Stimulated activated CD8-positive, alpha-beta memory T cell treated with anti-CD3 and anti-CD28 coated beads, Interleukin-15, amount 100 ng/mL, for 4 hours (primary cell): ENCODE data around the gene SLC5A4.

Source experiments
- DNase-seq, 2 donors: peaks; one replicate each; pipeline ENCODE4 v3.0.0-alpha.2; 2020; ENCODE audit warnings: low read depth in 2 of 2

The SLC5A4 gene

DNA sequence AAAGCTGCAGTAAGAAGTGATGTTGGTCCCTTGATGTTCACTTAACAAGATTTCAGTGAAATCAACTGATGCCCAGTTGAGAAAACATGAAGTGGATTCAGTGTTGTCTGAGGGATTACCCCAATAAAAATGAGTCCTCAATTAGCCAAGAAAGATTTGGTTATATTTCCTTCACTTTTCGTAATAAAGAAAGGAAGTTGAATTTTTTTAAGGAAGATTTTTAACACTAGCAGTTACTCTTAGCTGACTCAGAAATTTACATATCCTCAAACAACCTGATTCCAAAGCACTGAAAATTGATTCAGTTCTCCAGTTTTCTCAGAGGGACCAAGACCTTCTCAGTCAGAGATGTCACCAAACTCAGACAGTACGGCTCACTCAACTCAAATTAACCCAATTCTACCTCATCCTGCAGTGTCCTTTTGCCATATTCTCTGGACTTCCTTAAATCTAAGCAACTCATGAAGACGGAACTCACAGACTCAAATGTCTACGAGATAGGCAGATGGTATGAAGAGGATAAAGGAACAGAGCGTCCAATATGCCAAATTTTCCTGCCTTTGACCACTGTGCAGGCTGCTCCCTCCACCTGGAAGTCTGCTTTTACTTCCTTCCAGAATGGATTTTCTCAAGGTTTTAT, 22.8 kb downstream of the SLC5A4 start:
- no peak for DNase-seq

DNA sequence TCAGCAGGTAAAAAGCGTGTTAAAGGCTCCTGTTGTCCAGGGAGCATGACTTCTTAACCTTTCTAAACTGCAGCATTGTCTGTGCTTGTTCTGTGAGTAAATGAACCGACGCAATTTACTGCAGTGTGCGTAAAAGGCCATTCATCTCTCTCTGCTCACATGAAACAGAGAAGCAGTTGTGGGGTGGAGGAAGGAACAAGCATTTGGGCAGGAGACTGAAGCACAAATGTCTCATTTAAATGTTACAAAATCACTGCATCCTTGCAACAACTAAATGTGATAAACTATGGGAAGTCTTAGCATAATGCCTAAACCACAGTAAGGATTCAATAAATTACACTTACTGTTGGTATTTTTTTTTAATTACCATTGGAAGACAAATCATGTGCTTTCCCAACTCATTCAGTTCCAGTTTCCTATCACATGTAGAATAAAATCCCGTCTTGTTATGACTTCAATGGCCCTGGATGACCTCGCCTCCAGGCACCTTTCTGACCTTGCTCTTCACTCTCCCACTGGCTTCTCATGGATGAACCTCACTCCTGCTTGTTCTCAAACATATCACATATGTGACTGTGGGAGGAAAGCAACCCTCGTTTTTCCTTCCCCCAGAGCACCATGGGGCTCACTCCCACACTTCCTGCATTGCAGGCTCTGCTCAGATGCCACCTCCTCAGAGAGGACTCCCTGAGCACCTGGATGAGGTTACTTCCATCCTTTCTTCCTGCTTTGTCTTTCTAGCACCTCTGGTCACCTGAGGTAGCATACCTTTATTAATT, 28.6 kb downstream of the SLC5A4 start:
- DNase-seq, result no peak

DNA sequence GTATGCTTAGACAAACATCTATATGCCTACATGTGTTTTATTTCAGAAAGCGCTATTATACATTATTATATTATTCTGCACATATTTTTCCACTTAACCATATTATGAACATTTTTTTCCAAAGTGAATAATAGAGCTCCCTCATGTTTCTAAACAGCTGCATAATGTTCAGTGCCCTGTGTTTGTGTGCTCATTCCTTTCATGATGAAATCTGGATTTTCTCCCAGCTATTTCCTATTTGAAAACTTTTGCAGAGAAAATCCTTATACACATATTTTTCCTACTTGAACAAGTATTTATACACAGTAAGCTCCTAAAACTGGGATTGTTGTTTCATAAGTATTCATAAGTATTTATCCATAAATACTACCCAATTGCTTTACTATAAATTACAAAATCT, 32.2 kb downstream of the SLC5A4 start:
- no peak for DNase-seq

DNA sequence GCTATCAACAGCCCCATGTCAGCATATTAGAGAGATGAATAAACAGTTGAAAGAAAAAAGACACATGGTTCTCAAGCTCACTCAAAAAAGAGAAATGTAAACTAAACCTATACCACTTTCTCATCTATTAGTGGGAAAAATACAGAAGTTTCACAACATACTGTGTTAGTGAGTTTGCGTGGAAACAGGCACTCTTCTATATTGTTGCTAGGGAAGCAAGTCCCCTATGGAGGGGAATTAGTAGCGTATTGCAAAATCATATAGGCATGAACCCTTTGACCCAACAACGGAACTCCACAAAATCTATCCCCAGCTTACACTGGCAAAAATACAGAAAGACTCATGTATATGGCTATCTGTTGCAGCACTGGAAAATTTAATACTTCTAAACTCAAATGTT, 36.1 kb downstream of the SLC5A4 start:
- no peak for DNase-seq

DNA sequence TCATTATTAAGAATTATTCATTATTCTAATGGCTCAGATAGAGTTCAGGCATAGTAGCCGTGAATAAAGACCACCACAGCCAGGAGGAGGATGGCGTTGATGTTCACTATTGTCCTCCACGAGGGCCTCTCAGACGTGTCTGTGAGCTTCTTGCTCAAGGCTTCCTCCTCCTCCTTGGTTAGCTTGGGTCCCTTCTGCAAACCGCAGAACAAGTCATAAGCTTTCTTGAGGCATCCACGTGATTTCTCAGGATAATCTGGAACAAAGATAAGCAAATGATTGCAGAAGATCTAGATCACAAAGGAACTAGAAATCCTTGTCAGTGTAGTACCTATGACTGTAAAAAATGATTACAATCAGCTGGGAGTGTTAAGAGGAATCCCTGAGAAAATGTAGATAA, 36.7 kb downstream of the SLC5A4 start:
- DNase-seq, result no peak

DNA sequence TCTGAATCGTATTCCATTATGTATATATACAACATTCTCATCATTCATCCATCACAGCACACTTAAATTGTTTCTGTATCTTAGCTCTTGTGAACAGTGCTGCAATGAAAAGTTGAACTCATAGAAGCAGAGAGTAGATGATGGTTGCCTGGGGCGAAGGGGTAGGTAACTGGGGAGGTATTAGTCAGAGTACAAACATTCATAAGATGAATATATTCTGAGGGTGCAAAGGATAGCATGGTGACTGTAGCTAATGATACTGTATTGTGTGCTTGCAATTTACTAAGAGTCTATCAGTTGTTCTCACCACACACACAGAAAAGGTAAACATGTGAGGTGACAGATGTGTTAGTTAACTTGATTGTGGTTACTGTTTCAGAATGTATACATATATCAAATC, 37.7 kb downstream of the SLC5A4 start:
- no peak for DNase-seq

DNA sequence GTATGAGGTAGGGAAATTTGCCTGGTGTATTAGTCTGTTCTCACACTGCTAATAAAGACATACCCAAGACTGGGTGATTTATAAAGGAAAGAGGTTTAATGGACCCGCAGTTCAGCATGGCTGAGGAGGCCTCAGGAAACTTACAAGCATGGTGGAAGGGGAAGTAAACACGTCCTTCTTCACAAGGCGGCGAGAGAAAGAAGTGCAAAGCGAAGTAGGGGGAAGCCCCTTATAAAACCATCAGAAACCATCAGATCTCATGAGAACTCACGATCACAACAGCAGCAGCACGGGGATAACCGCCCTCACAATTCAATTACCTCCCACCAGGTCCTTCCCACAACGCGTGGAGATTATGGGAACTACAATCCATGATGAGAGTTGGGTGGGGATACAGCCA, 38.2 kb downstream of the SLC5A4 start:
- no peak for DNase-seq

DNA sequence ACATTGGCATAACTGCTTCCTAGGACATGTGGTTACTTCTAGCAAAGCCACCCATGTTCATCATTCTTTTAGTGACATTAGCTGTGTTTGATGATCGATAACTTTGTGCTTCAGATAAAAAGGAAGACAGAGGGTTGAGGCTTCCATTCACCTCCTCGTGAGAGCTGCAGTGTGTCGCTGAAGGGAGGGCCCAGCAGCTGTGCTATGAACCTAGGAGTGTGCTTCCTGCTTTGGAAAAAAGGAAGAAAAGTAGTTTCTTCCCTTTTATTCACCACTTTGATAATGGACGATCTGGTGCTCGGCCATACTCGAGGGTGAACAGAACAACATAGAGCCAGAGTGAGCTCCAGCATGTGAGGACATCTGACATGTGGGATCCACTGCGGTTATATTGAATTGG, 44.1 kb downstream of the SLC5A4 start:
- no peak for DNase-seq

DNA sequence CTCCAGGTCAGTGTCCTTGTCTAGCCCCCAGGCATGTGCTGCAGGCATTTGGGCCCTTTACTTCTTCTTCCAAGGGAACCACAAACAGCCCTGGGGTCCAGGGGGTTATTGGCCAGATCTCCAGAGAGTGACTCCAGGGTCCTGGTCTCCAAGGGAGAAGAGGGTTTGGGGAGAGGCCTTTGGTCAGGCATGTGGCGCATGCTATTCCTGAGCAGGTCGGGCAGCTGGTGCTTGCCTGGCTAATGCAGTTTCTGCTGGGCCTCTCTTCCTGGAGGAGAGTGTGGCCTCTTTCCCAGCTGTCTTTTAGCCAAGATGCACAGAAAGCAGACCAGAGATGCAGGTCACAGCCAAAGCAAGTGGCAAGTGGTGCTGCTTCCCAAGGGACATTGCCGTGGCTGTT, 46.5 kb downstream of the SLC5A4 start:
- no peak for DNase-seq

DNA sequence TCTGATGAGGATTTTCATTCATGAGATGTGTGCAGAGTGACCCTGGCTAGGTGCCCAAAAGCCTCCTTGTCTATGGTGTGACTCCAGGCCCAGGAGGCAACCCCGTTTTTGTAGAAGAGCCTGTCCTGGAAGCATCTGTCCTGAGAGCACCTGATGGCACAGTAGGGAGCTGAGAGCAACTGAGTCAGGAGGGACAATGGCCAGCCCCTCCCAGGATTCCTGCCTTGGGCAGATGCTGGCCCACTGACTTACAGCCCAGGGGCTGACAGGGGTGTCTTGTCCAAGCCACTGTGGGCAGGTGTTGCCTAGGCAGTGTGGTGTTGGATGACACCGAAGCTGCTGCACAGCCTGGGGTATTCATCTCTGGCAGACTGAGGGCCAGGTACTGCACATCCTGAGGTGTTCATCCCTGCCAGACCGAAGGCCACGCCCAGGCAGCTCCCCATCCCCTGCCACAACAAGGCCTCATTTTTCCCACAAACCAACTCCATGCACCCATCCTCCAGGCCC, 47.1 kb downstream of the SLC5A4 start:
- no peak for DNase-seq

DNA sequence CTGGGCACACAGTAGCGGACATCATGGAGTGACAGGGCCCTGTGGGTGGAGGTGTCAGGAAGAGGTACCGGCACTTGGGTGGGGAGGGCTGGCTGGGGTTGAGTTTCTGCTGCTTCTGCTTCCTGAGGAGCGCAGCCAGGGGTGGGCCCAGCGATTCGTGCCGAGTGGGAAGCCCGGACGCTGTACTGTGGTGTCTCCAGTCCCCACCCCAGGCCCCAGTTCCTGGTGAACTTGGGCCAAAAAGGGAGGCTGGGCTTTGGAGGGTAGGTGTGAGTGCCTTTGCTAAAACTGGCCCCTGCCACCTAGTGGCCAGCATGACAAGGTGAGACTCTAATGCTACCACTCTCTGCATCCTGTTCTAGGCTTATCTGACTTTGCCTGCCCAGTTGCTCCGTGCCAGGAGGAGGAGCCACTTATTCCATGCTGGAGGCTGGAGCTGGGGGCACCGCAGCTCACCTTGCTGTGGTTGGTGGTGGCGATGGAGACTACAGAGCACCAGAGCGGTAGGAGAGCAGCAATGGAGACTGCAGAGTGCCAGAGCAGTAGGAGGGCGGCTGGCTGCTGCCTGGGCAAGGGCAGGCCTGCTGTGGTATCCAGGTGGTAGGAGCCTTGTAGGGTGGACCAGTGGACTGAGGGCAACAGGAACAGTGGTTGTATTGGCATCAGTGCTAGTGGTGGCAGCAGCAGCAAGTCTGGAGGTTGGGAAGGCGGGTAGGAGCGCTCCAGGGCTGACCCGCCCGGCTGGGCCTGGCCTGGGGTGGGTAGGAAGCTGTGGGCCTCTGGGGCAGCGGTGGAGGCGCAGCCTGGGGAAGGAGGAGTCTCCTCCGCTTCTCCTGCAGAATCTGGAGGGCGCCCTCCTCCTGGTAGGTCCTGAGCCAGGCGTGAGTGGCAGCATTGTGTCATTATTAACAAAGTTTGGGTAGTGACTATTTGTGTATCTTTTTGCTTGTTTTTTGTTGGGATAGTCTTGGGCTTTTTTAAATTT, 48.1 kb downstream of the SLC5A4 start:
- DNase-seq, result no peak

DNA sequence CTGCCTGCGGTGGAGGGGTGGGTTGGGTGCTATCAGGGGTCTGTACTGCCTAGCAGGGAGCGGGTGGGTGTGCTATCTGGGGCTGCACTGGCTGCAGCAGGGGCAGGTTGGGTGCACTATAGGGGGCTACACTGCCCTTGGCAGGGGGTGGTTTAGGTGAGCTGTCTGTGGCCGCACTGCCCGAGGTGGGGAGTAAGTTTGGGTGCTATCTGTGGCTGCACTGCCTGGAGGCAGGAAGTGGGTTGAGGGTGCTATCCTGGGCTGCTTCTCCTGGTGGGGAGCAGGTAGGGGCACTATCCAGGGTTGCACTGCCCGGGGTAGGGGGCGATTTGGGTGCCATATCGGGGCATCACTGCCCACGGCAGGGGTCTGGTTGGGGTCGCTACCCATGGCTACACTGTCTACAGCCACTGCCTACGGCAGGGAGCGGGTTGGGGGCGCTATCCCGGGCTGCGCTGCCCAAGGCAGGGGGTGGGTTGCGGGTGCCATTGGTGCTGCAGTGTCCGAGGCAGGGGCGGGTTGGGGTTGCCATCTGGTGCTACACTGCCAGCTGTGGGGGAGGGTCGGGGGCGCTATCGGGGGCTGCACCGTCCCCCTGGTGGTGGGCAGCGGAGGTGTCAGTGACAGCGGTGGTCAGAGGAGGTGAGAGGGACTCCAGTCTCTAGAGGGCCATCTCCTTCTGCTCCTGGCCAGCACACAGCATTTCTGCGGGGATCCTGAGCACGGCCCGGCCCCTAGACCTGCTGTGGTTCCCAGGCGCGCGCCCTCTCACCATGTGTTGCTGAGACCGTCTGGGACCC, 49.0 kb downstream of the SLC5A4 start:
- no peak for DNase-seq

DNA sequence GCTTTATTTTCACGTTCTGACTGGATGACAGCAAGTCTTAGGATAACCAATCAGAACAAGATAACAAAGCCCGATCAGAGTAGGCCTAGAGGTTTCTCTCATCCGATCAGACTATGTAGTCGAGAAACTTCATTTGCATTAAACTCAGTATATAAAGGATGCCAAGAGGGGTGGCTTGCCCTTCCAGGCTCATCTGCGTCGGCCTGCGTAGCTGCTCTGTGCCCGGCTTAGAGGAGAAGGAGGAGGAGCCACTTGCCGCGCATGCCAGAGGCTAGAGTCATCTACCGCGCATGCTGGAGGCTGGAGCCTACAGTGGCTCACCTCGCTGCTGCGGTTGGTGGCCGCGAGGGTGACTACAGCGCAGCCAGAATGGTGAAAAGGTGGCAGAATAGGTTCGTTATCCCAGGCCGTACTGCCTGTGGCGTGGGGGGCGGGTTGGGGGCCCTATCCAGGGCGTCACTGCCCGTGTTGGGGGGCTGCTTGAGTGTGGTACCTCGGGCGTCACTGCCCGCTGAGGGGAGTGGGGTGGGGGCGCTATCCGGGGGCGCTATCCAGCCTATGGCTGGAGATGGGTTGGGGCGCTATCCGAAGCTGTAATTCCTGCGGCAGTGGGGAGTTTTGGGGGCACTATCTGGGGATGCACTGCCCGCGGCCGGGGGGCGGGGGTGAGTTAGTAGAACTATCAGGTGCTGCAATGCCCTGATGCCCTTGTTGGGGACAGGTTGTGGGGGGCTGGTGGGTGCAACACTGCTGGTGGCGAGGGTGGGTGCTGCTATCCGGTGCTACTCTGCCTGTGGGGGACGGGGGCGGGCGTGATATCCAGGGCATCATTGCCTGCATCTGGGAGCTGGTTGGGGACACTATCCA, 50.1 kb downstream of the SLC5A4 start, which contains the start of gene RFPL2:
RFPL2 (minus strand) TSS at position 218 of the 867 bp plus-strand sequence. CDS start 2,622 bp downstream, outside the sequence.
- no peak for DNase-seq

DNA sequence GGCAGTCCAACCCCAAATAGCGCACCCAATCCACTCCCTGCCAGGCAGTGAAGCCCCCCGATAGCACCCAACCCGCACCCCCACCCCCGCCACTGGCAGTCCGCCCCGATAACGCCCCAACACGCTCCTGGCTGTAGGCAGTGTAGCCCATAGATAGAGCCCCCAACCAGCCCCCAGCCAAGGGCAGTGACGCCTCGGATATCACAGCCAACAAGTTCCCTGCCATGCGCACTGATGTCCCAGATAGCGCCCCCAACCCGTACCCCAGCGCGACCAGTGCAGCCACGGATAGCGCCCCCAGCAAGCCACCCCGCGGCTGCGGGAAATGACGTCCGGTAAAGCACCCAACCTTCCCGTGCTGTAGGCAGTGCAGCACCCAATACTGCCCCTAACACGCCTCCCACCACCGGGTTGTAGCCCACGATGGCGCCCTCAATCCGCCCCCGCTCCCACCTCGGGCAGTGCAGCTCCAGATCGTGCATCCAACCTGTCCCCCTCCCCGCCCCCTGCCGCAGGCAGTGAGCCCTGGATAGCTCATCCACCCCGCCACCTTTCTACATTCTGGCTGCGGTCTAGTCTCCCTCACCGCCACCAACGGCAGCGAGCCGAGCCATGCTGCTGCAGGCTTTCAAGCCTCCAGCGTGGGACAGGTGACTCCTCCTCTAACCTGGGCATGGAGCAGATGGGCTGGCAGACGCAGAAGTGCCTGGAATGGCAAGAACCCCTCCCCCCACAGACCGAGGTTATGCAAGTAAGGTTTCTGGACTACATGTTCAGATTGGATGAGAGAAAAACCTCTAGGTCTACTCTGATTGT, 50.9 kb downstream of the SLC5A4 start:
- no peak for DNase-seq

DNA sequence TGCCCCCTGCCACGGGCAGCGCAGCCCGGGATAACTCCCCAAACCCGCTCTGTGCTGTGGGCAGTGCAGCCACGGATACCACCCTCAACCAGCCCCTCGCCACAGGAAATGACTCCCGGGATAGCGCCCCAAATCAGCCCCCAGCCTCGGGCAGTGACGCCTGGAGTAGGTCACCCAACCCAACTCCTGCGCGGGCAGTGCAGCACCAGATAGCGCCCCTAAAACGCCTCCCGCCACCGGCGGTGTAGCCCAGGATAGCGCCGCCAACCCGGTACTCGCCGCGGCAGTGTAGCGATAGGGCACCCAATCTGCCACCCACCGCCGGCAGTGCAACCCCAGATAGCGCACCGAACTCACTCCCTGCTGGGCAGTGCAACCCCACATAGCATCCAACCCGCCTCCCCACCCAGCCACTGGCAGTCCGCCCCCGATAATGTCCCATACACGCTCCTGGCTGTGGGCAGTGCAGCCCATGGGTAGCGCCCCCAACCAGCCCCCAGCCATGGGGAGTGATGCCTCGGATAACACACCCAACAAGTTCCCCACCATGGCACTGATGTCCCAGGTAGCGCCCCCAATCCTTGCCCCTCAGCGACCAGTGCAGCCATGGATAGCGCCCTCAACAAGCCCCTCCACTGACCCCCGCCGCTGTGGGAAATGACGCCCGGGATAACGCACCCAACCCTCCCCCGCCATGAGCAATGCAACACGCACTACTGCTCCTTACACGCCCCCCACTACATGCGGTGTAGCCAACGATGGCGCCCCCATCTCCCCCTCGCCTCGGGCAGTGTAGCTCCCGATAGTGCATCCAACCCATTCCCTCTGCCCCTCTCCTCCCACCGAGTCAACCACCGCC, 51.7 kb downstream of the SLC5A4 start:
- no peak for DNase-seq

DNA sequence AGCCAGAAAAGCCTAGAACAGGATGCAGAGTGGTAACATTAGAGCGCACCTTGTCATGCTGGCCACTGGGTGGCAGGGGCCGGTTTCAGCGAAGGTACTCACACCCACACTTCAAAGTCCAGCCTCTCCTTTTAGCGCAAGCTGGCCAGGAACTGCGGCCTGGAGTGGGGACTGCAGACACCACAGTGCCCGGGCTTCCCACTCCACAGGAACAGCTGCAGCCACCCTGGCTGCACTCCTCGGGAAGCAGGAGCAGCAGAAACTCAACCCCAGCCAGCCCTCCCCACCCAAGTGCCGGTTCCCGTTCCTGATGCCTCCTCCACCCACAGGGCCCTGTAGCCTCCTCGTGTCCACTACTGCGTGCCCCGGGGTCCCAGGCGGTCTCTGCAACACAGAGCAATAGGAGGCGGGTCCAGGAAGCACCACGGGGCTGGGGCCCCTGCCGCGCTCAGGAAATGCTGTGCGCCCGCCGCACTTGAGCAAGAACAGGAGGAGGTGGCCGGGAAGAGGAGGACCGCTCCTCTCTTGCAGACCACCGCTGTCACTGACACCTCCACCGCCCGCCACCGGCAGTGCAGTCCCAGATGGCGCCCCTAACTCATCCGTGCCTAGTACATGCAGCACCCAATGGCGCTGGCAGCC, 52.5 kb downstream of the SLC5A4 start:
- no peak for DNase-seq

DNA sequence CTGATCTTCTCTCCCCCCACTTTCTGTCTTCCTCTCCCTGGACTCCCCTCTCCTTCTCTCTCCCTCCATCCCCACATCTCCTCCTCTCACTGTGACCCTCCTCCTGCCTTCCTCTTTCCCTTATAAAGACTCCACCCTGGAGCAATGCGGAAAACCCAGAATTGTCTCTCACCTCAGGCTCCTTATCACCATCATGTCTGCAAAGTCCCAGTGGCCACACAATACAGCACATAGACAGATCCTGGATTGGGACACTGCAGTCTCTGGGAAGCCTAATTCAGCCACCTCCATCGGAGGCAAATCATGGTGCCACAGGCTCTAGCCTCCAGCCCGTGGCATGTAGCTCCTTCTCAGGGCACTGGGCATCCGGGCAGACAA, 53.0 kb downstream of the SLC5A4 start:
- no peak for DNase-seq

DNA sequence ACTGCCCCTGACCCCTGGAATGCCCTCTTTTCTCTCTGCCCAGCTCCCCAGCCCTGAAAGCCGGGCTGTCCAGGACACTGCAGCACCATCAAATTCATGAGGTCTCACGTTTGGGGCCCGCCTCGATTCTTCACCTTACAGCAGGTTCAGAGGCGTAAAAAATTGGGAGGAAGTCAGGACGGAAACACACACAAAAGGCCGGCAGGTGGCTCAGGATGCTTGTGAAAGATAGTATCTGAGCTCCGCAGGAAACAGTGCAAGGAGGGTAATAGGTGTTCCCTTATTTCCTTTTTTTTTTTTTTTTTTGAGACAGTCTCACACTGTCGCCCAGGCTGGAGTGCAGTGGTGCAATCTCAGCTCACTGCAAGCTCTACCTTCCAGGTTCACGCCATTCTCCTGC, 54.4 kb downstream of the SLC5A4 start:
- no peak for DNase-seq
